Stimulated activated CD4-positive, alpha-beta T cell treated with anti-CD3 and anti-CD28 coated beads, Interleukin-4, amount 100 ng/mL, for 48 hours (primary cell): ENCODE measurements around the gene OSBPL8.

Experiments used
- DNase-seq, 2 donors: peaks; one replicate each; pipeline ENCODE4 v3.0.0-alpha.2; 2020; ENCODE audit warnings: low read depth in 2 of 2

OSBPL8 gene, protein sequence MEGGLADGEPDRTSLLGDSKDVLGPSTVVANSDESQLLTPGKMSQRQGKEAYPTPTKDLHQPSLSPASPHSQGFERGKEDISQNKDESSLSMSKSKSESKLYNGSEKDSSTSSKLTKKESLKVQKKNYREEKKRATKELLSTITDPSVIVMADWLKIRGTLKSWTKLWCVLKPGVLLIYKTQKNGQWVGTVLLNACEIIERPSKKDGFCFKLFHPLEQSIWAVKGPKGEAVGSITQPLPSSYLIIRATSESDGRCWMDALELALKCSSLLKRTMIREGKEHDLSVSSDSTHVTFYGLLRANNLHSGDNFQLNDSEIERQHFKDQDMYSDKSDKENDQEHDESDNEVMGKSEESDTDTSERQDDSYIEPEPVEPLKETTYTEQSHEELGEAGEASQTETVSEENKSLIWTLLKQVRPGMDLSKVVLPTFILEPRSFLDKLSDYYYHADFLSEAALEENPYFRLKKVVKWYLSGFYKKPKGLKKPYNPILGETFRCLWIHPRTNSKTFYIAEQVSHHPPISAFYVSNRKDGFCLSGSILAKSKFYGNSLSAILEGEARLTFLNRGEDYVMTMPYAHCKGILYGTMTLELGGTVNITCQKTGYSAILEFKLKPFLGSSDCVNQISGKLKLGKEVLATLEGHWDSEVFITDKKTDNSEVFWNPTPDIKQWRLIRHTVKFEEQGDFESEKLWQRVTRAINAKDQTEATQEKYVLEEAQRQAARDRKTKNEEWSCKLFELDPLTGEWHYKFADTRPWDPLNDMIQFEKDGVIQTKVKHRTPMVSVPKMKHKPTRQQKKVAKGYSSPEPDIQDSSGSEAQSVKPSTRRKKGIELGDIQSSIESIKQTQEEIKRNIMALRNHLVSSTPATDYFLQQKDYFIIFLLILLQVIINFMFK

GRCh38 chr12:76559400-76560085, at the start of gene OSBPL8:
Gene OSBPL8, minus strand, starts transcription at chr12:76559771. Its CDS starts 72,220 bp downstream, at chr12:76487551.
- peak; percentile 95 to 96 for DNase-seq

GRCh38 chr12:76608070-76608469, 48.5 kb upstream of the OSBPL8 start:
- DNase-seq, result no peak

DNA sequence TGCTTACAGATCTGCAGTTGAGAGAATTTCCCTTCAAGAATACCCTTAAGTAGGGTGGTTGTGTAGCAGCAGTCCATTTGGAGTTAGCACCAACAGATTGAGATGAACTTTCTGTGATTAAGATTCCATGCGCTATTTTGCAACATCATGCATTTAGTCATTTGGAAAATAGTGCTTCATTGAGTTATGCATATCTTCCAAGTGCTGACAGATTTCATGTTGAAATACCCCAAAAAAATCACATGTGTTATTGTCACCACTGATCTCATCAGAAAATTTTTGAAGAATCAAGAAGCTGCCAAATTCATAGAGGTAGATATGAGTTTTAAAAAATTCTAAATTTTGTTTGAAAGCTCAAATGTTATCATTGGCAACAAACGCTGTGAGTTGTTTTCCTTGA, 35.5 kb upstream of the OSBPL8 start:
- DNase-seq, result no peak

GRCh38 chr12:76591476-76591875, 31.9 kb upstream of the OSBPL8 start:
- no peak for DNase-seq

DNA sequence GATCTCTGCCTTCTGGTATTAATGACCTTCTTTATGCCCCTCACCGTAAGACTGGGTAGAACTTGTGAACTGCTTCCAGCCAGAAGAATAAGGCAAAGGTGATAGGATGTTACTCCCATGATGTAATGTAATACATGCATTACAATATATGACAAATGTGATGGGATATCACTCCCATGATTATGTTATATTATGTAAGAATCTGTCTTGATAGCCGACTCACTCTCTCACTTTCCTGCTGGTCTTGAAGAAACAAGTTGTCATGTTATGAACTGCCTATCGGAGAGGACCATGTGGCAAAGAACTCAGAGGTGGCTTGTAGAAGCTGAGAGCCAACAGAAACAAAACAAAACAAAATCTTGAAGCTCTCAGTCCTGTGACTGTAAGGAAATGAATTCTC, 30.6 kb upstream of the OSBPL8 start:
- DNase-seq, result no peak

DNA sequence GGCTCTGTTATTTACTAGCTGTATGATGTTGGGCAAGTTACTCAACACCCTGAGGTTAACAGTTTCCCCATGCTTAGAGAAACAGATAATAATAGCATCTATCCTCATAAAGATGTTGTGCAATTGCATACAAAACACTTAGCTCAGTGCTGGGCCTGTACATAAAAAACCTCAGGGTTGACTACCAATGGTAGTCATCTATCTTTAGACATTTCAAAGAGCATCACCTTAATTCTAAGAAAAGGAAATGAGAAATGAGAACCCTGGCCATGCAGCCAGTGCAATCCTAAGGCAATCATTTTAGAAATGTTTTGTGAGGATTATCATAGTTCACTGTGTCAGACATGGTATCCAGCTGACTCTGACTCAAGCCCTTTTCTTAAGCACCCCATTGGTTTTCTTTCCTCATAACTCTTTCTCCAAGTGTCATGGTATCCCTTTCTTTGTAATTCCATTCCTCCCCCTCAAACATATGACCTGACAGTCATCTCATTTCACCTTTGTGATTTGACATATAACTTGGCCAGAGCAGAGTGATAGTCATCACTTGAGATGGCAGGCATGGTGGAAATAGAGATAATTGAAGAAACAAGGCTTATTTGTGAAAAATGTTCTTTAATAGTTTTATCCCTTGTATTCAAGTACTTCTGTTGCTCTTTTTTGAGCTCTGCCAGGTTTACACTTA, 29.5 kb upstream of the OSBPL8 start:
- DNase-seq, result no peak

DNA sequence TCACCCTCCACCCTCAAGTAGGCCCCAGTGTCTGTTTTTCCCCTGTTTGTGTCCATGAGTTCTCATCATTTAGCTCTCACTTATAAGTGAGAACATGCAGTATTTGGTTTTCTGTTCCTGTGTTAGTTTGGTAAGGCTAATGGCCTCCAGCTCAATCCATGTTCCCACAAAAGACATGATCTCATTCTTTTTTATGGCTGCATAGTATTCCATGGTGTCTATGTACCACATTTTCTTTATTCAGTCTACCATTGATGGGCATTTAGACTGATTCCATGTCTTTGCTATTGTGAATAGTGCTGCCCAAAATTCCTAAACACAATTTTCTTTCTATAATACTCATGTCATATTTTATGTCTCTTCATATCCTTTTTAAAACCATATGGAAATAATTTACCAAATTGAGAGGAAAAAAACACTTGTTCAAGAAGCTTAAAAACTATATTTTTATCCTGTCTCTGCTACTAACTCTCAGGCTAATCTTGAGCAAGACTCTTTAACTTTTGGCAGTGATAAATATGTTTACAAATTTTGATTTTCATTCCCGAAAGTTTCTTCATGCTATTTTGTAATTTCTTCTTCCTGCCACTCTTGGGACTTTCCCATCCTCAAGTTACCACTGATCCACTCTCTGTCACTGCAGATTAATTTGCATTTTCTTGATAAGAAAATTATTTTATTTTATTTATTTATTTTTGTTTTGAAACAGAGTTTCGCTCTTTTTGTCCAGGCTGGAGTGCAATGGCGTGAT, 28.0 kb upstream of the OSBPL8 start:
- DNase-seq, result no peak

GRCh38 chr12:76586764-76587395, 27.3 kb upstream of the OSBPL8 start:
- DNase-seq, result peak in 1 of 2 donors; percentile 4

DNA sequence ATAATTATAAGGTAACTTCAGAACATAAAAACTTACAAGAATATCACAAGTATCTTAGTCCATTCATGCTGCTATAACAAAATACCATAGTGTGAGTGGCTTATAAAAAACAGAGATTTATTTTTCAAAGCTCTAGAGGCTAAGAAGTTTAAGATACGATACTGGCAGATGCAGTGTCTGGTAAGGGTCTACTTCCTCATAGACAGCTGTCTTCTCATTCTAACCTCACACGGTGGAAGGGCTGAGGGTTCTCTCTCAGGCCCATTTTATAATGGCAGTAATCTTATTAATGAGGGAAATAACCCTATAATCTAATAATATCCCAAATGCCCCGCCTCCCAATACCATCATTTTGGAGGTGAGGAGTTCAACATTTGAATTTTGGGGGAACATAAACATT, 23.7 kb upstream of the OSBPL8 start:
- DNase-seq, result no peak

DNA sequence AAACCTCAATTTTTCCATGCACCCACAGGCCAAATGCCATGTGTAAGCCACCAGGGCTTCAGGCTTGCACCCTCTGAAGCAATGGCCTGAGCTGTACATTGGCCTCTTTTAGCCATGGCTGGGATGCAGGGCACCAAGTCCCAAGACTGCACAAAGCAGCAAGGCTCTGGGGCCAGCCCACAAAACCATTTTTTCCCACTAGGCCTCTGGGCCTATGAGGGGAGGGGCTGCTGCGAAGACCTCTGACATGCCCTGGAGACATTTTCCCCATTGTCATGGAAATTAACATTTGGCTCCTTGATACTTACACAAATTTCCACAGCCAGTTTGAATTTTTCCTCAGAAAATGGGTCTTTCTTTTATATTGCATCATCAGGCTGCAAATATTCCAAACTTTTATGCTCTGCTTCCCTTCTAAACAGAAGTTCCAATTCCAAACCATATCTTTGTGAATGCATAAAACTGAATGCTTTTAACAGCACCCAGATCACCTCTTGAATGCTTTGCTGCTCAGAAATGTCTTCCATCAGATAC, 14.3 kb upstream of the OSBPL8 start:
- no peak for DNase-seq

- no peak for DNase-seq
Measured at GRCh38 chr12:76571256-76571655, 11.7 kb upstream of the OSBPL8 start.

- DNase-seq, result no peak
Measured at GRCh38 chr12:76569685-76570604, 10.4 kb upstream of the OSBPL8 start.

DNA sequence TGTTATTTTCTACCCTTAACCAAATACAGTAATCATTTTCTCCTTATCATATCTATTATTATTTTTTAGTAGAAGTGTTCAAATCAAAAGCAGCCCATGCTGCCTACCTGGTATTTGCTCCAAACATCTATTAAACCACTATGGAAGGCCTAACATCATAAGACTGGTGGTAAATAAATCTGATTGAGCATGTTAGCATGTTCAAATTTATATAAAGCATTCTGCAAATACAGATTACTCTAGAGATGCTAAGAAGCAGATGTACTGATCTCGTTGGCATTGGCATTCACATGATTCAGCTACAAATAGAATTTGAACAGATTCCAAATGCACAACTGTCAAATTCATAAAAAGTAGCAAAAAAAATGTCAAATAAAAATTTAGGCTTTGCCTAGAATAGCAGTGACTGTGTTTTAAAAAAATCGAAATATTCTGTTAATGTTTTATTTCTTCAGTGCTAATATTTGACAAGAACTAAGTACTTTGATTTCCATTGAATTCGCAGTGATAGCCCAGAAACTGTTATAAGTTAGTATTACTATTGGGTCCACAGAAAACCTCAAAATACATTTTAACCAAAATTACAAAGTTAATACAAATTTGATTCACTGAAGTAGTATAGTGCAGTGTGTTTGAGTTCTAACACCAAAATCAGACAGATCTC, 9.4 kb upstream of the OSBPL8 start:
- no peak for DNase-seq

- no peak for DNase-seq
Measured at GRCh38 chr12:76568130-76568529, 8.6 kb upstream of the OSBPL8 start.

GRCh38 chr12:76563061-76563460, 3.5 kb upstream of the OSBPL8 start:
- DNase-seq, result no peak

DNA sequence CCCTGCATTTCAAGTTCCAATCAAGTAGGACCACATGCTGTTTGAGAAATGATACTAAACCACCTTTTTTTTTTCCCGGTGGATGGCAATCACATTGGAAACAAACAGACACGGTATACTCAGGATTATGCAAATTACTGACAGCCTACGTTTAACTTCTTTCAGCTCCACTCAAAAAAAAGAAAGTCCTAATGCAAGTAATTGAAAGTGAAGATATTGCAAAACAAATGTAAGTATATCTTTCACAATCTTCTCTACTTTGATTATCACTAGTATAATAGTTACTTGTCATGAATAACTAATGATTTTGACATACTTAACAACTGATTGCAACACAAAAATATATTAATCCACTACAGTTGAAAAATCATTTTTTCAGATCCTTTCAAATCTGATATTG, 2.6 kb upstream of the OSBPL8 start:
- no peak for DNase-seq

DNA sequence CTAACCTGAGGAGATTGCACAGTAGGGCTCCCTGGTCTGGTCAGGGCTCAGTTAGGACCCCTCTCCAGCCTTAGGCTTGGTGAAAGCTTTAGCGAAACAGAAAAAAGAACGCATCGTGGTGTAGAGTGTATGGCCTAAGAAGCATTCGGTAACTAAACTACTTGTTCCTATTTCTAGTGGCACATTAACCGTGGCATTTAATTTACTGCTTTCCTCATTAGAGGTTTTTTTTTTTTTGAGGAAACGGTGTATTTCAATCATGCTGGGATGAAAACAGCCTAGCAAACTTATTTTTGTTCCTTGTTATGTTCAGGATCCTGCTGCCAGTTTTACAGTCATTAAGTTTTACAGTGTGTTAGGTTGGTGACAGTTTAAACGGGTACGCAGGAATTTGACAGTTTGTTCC, 518 bp upstream of the OSBPL8 start:
- no peak for DNase-seq

DNA sequence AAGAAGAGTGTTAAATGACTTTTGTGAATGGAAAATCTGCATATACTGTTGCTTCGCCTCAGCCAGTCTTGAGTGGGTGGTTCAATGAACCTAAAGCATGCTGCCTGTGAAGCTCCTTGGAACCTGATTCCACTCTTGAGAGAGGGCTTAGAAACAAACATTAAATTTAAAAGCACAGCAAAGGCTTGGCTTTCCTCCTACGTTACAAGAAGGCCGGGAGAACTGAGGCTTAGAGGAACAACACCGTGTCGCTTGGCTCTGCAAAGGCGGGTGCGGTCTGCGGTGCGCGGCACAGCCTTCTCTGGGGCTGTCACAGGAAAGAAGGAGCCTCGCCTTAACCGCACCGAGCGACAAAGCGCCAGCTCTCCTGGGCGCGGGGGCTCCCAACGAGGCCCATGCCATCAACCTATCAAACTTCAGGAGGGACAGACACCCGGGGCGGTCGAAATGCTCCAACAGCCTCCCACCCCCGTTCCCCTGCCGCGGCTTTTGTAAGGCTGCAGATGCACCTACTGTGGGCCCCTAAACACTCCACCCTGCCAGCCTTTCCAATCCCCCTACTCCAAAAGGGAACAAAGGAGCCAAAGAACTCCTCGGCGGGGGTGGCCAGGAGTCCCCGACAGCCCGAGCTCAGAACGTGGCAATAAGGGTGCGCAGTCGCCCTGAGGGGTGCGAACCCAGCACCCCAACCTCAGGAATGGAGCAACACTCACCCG, 729 bp downstream of the OSBPL8 start:
- DNase-seq, result peak; percentile 62 to 73
